Measurements from ENCODE around the gene ZNF792. TPM values are rescaled to one million over a fixed set of nuclear protein-coding genes. Genes with fewer than 3 reads are reported as not detected.

Gene ZNF792
- 1 to 10 TPM; 4.4 to 5.9 TPM for total RNA-seq

- peak; percentile 62 for DNase-seq (ENCODE audit: low spot score)
- TF ChIP-seq CTCF (IDR thresholded peaks at IDR 0.05), result no peak
- Histone ChIP-seq H3K27ac (peak within 1 kb of the TSS; percentile 38 to 66), H3K36me3 (peaks cover 21% of the 10 kb centered on the region), H3K4me3 (peak within 1 kb of the TSS; percentile 79 to 90), H3K9me3 (peaks cover 17 to 28% of the 10 kb centered on the region in 2 donors), H3K27me3 (no peaks in the 10 kb centered on the region), H3K4me1 (peaks cover 0 to 23% of the 10 kb centered on the region in 2 donors)
Observed at GRCh38 chr19:34963573-34964406, at the start of gene ZNF792. Gene ZNF792, minus strand, starts transcription at chr19:34964229. Its CDS starts 567 bp downstream, at chr19:34963662.

- Histone ChIP-seq H3K4me3 (no peak overlapping the region), H3K36me3 (peaks cover 82% of the 10 kb centered on the region), H3K9me3 (no peaks in the 10 kb centered on the region), H3K27ac (peak overlapping the region; percentile 3 to 46), H3K27me3 (no peaks in the 10 kb centered on the region), H3K4me1 (peaks cover 0 to 18% of the 10 kb centered on the region in 2 donors)
- TF ChIP-seq CTCF (IDR thresholded peaks at IDR 0.05), result peak; percentile 96 to 99
- DNase-seq (ENCODE audit: low spot score), result peak; percentile 86
Observed at GRCh38 chr19:35013041-35013819, 49.2 kb upstream of the ZNF792 start.

GRCh38 chr19:35011737-35012682 lies 48.0 kb upstream of the ZNF792 start:
- H3K27ac ChIP-seq, result peak overlapping the region in 1 of 2 donors; percentile 3
- H3K9me3 ChIP-seq, result no peaks in the 10 kb centered on the region
- no peak for DNase-seq (ENCODE audit: low spot score)
- TF ChIP-seq CTCF (IDR thresholded peaks at IDR 0.05), result no peak
- peaks cover 0 to 20% of the 10 kb centered on the region in 2 donors for H3K4me1 ChIP-seq
- no peaks in the 10 kb centered on the region for H3K27me3 ChIP-seq
- H3K36me3 ChIP-seq, result peaks cover 70% of the 10 kb centered on the region
- no peak overlapping the region for H3K4me3 ChIP-seq

GRCh38 chr19:35011091-35011689 lies 47.2 kb upstream of the ZNF792 start:
- Histone ChIP-seq H3K27me3 (no peaks in the 10 kb centered on the region), H3K27ac (no peak overlapping the region), H3K4me3 (no peak overlapping the region), H3K9me3 (no peaks in the 10 kb centered on the region), H3K4me1 (peaks cover 0 to 28% of the 10 kb centered on the region in 2 donors), H3K36me3 (peaks cover 63% of the 10 kb centered on the region)
- no peak for DNase-seq (ENCODE audit: low spot score)
- no peak for TF ChIP-seq CTCF (IDR thresholded peaks at IDR 0.05)
